BLaER1 treated with 17β-estradiol and CSF1 and Interleukin-3, amounts not matched to agents 10 nM and 100 nM (cell line): Measurements from ENCODE around the gene ADAM10.

Source experiments
- H3K27ac ChIP-seq, 11 experiments: shearing (Covaris generic); formaldehyde crosslinking; 2 replicates each; pipeline ENCODE4 v1.8.1; 2022
- H3K27me3 ChIP-seq, 11 experiments: shearing (Covaris generic); formaldehyde crosslinking; 2 replicates each; pipeline ENCODE4 v1.8.1; 2022
- H3K36me3 ChIP-seq, 11 experiments: shearing (Covaris generic); formaldehyde crosslinking; 2 replicates each; pipeline ENCODE4 v1.8.1; 2022
- H3K4me1 ChIP-seq, 10 experiments: shearing (Covaris generic); formaldehyde crosslinking; 2 replicates each; pipeline ENCODE4 v1.8.1; 2022
- H3K4me2 ChIP-seq, 11 experiments: shearing (Covaris generic); formaldehyde crosslinking; 2 replicates each; pipeline ENCODE4 v1.8.1; 2022
- H3K4me3 ChIP-seq, 10 experiments: shearing (Covaris generic); formaldehyde crosslinking; 2 replicates each; pipeline ENCODE4 v1.8.1; 2022
- H3K9ac ChIP-seq, 11 experiments: shearing (Covaris generic); formaldehyde crosslinking; 2 replicates each; pipeline ENCODE4 v1.8.1; 2022
- H3K9me3 ChIP-seq, 11 experiments: shearing (Covaris generic); formaldehyde crosslinking; replicated peaks in 1 of 11; 2 replicates each; pipeline ENCODE4 v1.8.1; 2022
- H4K20me1 ChIP-seq, 11 experiments: shearing (Covaris generic); formaldehyde crosslinking; 2 replicates each; pipeline ENCODE4 v1.8.1; 2022
- Cebpa-rat ChIP-seq, 11 experiments: shearing (Covaris generic); IDR thresholded peaks; 2 replicates each; pipeline ENCODE4 v1.8.1; 2022

Gene ADAM10

GRCh38 chr15:58702233-58702632, 47.3 kb downstream of the ADAM10 start:
- Histone ChIP-seq H3K4me1 (peaks cover 13 to 95% (median 26%) of the 10 kb centered on the region in 10 experiments), H3K4me2 (peak overlapping the region in 1 of 11 experiments; percentile 33; a peak in 1 of 22 replicates), H3K27me3 (no peaks in the 10 kb centered on the region), H3K4me3 (no peak overlapping the region), H3K27ac (no peak overlapping the region), H4K20me1 (peaks cover 11 to 100% (median 74%) of the 10 kb centered on the region in 11 experiments), H3K9ac (no peak overlapping the region), H3K9me3 (peaks cover 39 to 88% (median 79%) of the 10 kb centered on the region in 11 experiments), H3K36me3 (peaks cover 94 to 100% (median 100%) of the 10 kb centered on the region in 11 experiments)
- TF ChIP-seq Cebpa-rat (IDR thresholded peaks at IDR 0.05), result no peak; a peak in 1 of 22 replicates

DNA sequence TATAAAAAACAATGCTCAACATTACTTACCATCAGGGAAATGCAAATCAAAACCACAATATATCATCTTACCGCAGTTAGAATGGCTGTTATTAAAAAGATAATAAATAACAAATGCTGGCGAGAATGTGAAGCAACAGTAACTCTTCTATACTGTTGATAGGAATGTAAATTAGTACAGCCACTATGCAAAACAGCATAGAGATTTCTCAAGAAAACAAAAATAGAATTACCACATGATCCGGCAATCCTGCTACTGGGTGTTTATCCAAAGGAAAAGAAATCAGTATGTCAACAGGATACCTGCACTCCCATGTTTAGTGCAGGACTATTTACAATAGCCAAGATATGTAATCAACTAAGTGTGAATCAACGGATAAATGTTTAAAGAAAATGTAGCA, 48.1 kb downstream of the ADAM10 start:
- peaks cover 94 to 100% (median 99%) of the 10 kb centered on the region in 11 experiments for H3K36me3 ChIP-seq
- no peak overlapping the region for H3K9ac ChIP-seq
- peak overlapping the region in 2 of 11 experiments; percentile 26 to 33; a peak in 4 of 22 replicates for H3K4me2 ChIP-seq
- no peak overlapping the region for H3K27ac ChIP-seq
- H3K4me3 ChIP-seq, result peak overlapping the region in 1 of 10 experiments; percentile 18; a peak in 1 of 20 replicates
- no peaks in the 10 kb centered on the region for H3K27me3 ChIP-seq
- H3K9me3 ChIP-seq, result peaks cover 39 to 86% (median 75%) of the 10 kb centered on the region in 11 experiments
- H3K4me1 ChIP-seq, result peaks cover 18 to 94% (median 30%) of the 10 kb centered on the region in 10 experiments
- peaks cover 20 to 100% (median 76%) of the 10 kb centered on the region in 11 experiments for H4K20me1 ChIP-seq
- TF ChIP-seq Cebpa-rat (IDR thresholded peaks at IDR 0.05), result no peak

DNA sequence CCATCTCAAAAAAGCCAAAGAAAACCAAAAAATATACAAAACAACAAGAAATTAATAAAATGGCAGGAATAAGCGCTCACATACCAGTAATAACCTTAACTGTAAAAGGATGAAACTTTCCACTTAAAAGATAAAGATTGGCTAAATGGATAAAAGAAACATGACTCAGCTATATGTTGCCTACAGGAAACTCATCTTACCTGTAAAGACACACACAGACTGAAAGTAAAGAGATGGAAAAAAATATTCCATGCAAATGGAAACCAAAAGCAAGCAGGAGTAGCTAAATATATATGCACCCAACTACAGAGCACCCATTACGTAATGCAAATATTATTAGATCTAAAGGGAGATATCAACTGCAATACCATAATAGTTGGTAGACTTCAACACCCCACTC, 49.7 kb downstream of the ADAM10 start:
- Histone ChIP-seq H3K4me2 (peak overlapping the region in 10 of 11 experiments; percentile 15 to 63 (median 40); a peak in 17 of 22 replicates), H3K9ac (no peak overlapping the region), H3K4me1 (peaks cover 22 to 94% (median 31%) of the 10 kb centered on the region in 10 experiments), H3K27ac (peak overlapping the region in 4 of 11 experiments; percentile 6 to 23 (median 10); a peak in 4 of 22 replicates), H3K4me3 (peak overlapping the region in 2 of 10 experiments; percentile 23 to 24; a peak in 1 of 20 replicates), H4K20me1 (peaks cover 32 to 100% (median 76%) of the 10 kb centered on the region in 11 experiments), H3K27me3 (no peaks in the 10 kb centered on the region), H3K9me3 (peaks cover 39 to 74% (median 67%) of the 10 kb centered on the region in 11 experiments), H3K36me3 (peaks cover 87 to 100% (median 97%) of the 10 kb centered on the region in 11 experiments)
- TF ChIP-seq Cebpa-rat (IDR thresholded peaks at IDR 0.05), result no peak

DNA sequence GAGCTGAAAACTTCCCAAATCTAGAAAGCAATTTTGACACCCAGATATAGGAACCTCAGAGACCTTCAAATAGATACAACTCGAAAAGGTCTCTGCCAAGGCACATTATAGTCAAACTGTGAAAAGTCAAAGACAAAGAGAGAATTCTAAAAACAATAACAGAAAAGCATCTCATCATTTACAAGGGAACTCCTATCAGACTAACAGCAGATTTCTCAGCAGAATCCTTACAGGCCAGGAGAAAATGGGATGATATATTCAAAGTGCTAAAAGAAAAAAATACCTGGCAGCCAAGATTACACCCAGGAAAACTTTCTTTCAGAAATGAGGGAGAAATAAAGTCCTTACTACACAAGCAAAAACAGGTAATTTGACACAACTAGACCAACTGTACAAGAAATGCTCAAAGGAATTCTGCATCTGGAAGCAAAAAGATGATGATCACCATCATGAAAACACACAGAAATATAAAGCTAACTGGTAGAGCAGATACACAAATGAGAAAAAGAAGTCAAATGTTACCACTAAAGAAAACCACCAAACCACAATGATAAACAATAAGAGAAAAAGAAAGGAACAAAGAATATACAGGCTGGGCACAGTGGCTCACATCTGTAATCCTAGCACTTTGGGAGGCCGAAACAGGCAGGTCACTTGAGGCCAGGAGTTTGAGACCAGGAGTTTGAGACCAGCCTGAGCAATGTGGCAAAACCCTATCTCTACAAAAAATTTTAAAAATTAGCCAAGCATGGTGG, 50.4 kb downstream of the ADAM10 start:
- Histone ChIP-seq H3K27ac (peak overlapping the region in 4 of 11 experiments; percentile 6 to 23 (median 10); a peak in 4 of 22 replicates), H3K9ac (no peak overlapping the region), H3K9me3 (peaks cover 32 to 67% (median 60%) of the 10 kb centered on the region in 11 experiments), H3K4me1 (peaks cover 22 to 94% (median 30%) of the 10 kb centered on the region in 10 experiments), H3K27me3 (no peaks in the 10 kb centered on the region), H3K36me3 (peaks cover 86 to 100% (median 96%) of the 10 kb centered on the region in 11 experiments), H3K4me3 (peak overlapping the region in 2 of 10 experiments; percentile 23 to 24; a peak in 1 of 20 replicates), H3K4me2 (peak overlapping the region in 10 of 11 experiments; percentile 15 to 63 (median 40); a peak in 17 of 22 replicates), H4K20me1 (peaks cover 39 to 100% (median 78%) of the 10 kb centered on the region in 11 experiments)
- TF ChIP-seq Cebpa-rat (IDR thresholded peaks at IDR 0.05), result no peak

GRCh38 chr15:58697220-58697619, 52.3 kb downstream of the ADAM10 start:
- peaks cover 53 to 100% (median 82%) of the 10 kb centered on the region in 11 experiments for H4K20me1 ChIP-seq

GRCh38 chr15:58696738-58697137, 52.8 kb downstream of the ADAM10 start:
- Histone ChIP-seq H3K4me3 (no peak overlapping the region), H3K27ac (peak overlapping the region in 6 of 11 experiments; percentile 10 to 26 (median 13); a peak in 5 of 22 replicates)
- TF ChIP-seq Cebpa-rat (IDR thresholded peaks at IDR 0.05), result no peak

More at GRCh38 chr15:58697220-58697619, 52.3 kb downstream of the ADAM10 start:
- Histone ChIP-seq H3K27ac (peak overlapping the region in 5 of 11 experiments; percentile 10 to 26 (median 10); a peak in 5 of 22 replicates), H3K4me3 (no peak overlapping the region), H3K27me3 (no peaks in the 10 kb centered on the region), H3K4me1 (peaks cover 26 to 88% (median 32%) of the 10 kb centered on the region in 10 experiments), H3K9ac (no peak overlapping the region), H3K9me3 (peaks cover 17 to 51% (median 43%) of the 10 kb centered on the region in 11 experiments; a peak in 21 of 22 replicates), H3K36me3 (peaks cover 86 to 99% (median 95%) of the 10 kb centered on the region in 11 experiments), H3K4me2 (peak overlapping the region in 8 of 11 experiments; percentile 2 to 40 (median 14); a peak in 9 of 22 replicates)
- no peak for TF ChIP-seq Cebpa-rat (IDR thresholded peaks at IDR 0.05)

GRCh38 chr15:58694641-58695398, 54.7 kb downstream of the ADAM10 start:
- no peak for TF ChIP-seq Cebpa-rat (IDR thresholded peaks at IDR 0.05)
- H4K20me1 ChIP-seq, result peaks cover 77 to 100% (median 99%) of the 10 kb centered on the region in 11 experiments
- H3K4me1 ChIP-seq, result peaks cover 42 to 90% (median 48%) of the 10 kb centered on the region in 10 experiments
- no peaks in the 10 kb centered on the region for H3K27me3 ChIP-seq
- H3K27ac ChIP-seq, result peak overlapping the region in 2 of 11 experiments; percentile 32 to 38; a peak in 2 of 22 replicates
- H3K36me3 ChIP-seq, result peaks cover 73 to 99% (median 81%) of the 10 kb centered on the region in 11 experiments
- H3K4me2 ChIP-seq, result no peak overlapping the region
- H3K9ac ChIP-seq, result no peak overlapping the region
- peaks cover 10 to 27% (median 19%) of the 10 kb centered on the region in 11 experiments; a peak in 20 of 22 replicates for H3K9me3 ChIP-seq
- no peak overlapping the region for H3K4me3 ChIP-seq

More at GRCh38 chr15:58696738-58697137, 52.8 kb downstream of the ADAM10 start:
- Histone ChIP-seq H3K4me1 (peaks cover 31 to 89% (median 37%) of the 10 kb centered on the region in 10 experiments), H3K9me3 (peaks cover 16 to 47% (median 38%) of the 10 kb centered on the region in 11 experiments; a peak in 21 of 22 replicates), H3K27me3 (no peaks in the 10 kb centered on the region), H3K4me2 (peak overlapping the region in 6 of 11 experiments; percentile 2 to 40 (median 18); a peak in 5 of 22 replicates), H4K20me1 (peaks cover 58 to 100% (median 83%) of the 10 kb centered on the region in 11 experiments), H3K36me3 (peaks cover 86 to 99% (median 95%) of the 10 kb centered on the region in 11 experiments), H3K9ac (no peak overlapping the region)

GRCh38 chr15:58690703-58691102, 58.8 kb downstream of the ADAM10 start:
- no peak overlapping the region for H3K4me3 ChIP-seq
- H4K20me1 ChIP-seq, result peaks cover 76 to 100% (median 98%) of the 10 kb centered on the region in 11 experiments
- peak overlapping the region; percentile 8 to 71 (median 39); a peak in 20 of 22 replicates for H3K4me2 ChIP-seq
- H3K36me3 ChIP-seq, result peaks cover 48 to 90% (median 69%) of the 10 kb centered on the region in 11 experiments
- H3K9ac ChIP-seq, result peak overlapping the region in 1 of 11 experiments; percentile 35; a peak in 1 of 22 replicates
- no peak overlapping the region for H3K27ac ChIP-seq
- H3K4me1 ChIP-seq, result peaks cover 26 to 64% (median 34%) of the 10 kb centered on the region in 10 experiments
- H3K9me3 ChIP-seq, result peaks cover 0 to 15% (median 5%) of the 10 kb centered on the region in 11 experiments; a peak in 9 of 22 replicates
- TF ChIP-seq Cebpa-rat (IDR thresholded peaks at IDR 0.05), result no peak
- H3K27me3 ChIP-seq, result no peaks in the 10 kb centered on the region
